ENCODE data around the gene SMTNL2. TPM values are rescaled to one million over a fixed set of nuclear protein-coding genes. Genes with fewer than 3 reads are reported as not detected.

SMTNL2 gene
- total RNA-seq, 1 donor from 2014 or later, result 65.7 TPM

- TF ChIP-seq CTCF (IDR thresholded peaks at IDR 0.05; ENCODE audit: unreplicated experiment), result no peak
- Mint-ChIP-seq H3K4me3 (no peak overlapping the region), H3K36me3 (no peaks in the 10 kb centered on the region), H3K4me1 (peaks cover 26% of the 10 kb centered on the region), H3K27me3 (ENCODE audit: low read depth) (no peaks in the 10 kb centered on the region), H3K27ac (no peak overlapping the region), H3K9me3 (no peaks in the 10 kb centered on the region)
- DNase-seq (ENCODE audit: low spot score in 2 of 2, unreplicated experiment in 2 of 2), result no peak
Measured at GRCh38 chr17:4616476-4616875, 32.1 kb downstream of the SMTNL2 start.

GRCh38 chr17:4617090-4617489 is 32.8 kb downstream of the SMTNL2 start:
- Mint-ChIP-seq H3K27me3 (ENCODE audit: low read depth) (no peaks in the 10 kb centered on the region), H3K36me3 (no peaks in the 10 kb centered on the region), H3K9me3 (no peaks in the 10 kb centered on the region), H3K4me3 (no peak overlapping the region), H3K4me1 (peaks cover 24% of the 10 kb centered on the region), H3K27ac (peak overlapping the region; percentile 28)
- no peak for DNase-seq (ENCODE audit: low spot score in 2 of 2, unreplicated experiment in 2 of 2)
- no peak for TF ChIP-seq CTCF (IDR thresholded peaks at IDR 0.05; ENCODE audit: unreplicated experiment)

GRCh38 chr17:4617590-4618351 is 33.4 kb downstream of the SMTNL2 start:
- H3K36me3 Mint-ChIP-seq, result no peaks in the 10 kb centered on the region
- H3K4me1 Mint-ChIP-seq, result peaks cover 20% of the 10 kb centered on the region
- peak overlapping the region; percentile 54 for H3K27ac Mint-ChIP-seq
- H3K4me3 Mint-ChIP-seq, result no peak overlapping the region
- TF ChIP-seq CTCF (IDR thresholded peaks at IDR 0.05; ENCODE audit: unreplicated experiment), result no peak
- no peaks in the 10 kb centered on the region for H3K9me3 Mint-ChIP-seq
- H3K27me3 Mint-ChIP-seq (ENCODE audit: low read depth), result no peaks in the 10 kb centered on the region
- no peak for DNase-seq (ENCODE audit: low spot score in 2 of 2, unreplicated experiment in 2 of 2)

- no peaks in the 10 kb centered on the region for H3K36me3 Mint-ChIP-seq
- H3K27me3 Mint-ChIP-seq (ENCODE audit: low read depth), result no peaks in the 10 kb centered on the region
- no peak for DNase-seq (ENCODE audit: low spot score in 2 of 2, unreplicated experiment in 2 of 2)
- peaks cover 30% of the 10 kb centered on the region for H3K4me1 Mint-ChIP-seq
- no peak for TF ChIP-seq CTCF (IDR thresholded peaks at IDR 0.05; ENCODE audit: unreplicated experiment)
- peaks cover 4% of the 10 kb centered on the region for H3K9me3 Mint-ChIP-seq
- no peak overlapping the region for H3K4me3 Mint-ChIP-seq
- H3K27ac Mint-ChIP-seq, result no peak overlapping the region
Measured at GRCh38 chr17:4620531-4621101, 36.3 kb downstream of the SMTNL2 start.

GRCh38 chr17:4622375-4622774 is 38.0 kb downstream of the SMTNL2 start:
- DNase-seq (ENCODE audit: low spot score in 2 of 2, unreplicated experiment in 2 of 2), result no peak
- TF ChIP-seq CTCF (IDR thresholded peaks at IDR 0.05; ENCODE audit: unreplicated experiment), result no peak
- Mint-ChIP-seq H3K4me3 (no peak overlapping the region), H3K36me3 (no peaks in the 10 kb centered on the region), H3K27ac (no peak overlapping the region), H3K27me3 (ENCODE audit: low read depth) (no peaks in the 10 kb centered on the region), H3K4me1 (peaks cover 26% of the 10 kb centered on the region), H3K9me3 (peaks cover 4% of the 10 kb centered on the region)
